Keratinocyte (primary cell): ENCODE measurements around the gene MAGI2.

Experiments
- CTCF ChIP-seq, 3 experiments: IDR thresholded peaks in 1 of 3; conservative IDR thresholded peaks in 1 of 3; optimal IDR thresholded peaks in 1 of 3; 2 replicates in 2 of 3; 3 replicates in 1 of 3; pipeline versions ENCODE3 to v1.5.1; 2011; ENCODE audit warnings: low read length in 3 of 3, mild to moderate bottlenecking in 3 of 3, moderate library complexity in 2 of 3, control low read depth in 1 of 3, inconsistent platforms in 1 of 3; ENCODE audit not compliant: insufficient read depth in 2 of 3; ENCODE audit errors: extremely low read depth in 1 of 3
- EZH2 ChIP-seq: IDR thresholded peaks from one replicate; pipeline ENCODE4 v1.6.1; 2012; ENCODE audit warnings: inconsistent platforms, mild to moderate bottlenecking, low read length, moderate library complexity

GRCh38 chr7:78207269-78207668 is 1246.2 kb downstream of the MAGI2 start:
- TF ChIP-seq CTCF (optimal IDR thresholded peaks at IDR 0.05 in 1 of 3, IDR thresholded peaks at IDR 0.05 in 1 of 3, conservative IDR thresholded peaks at IDR 0.05 in 1 of 3; ENCODE audit: extremely low read depth in 1 of 3, insufficient read depth in 2 of 3, low read length in 3 of 3) = no peak
- no peak for TF ChIP-seq EZH2
